ENCODE measurements around the gene GAL3ST3. TPM values are rescaled to one million over a fixed set of nuclear protein-coding genes. Genes with fewer than 3 reads are reported as not detected.
"Not testable (repeated sequence)": the region's sequence is repeated elsewhere in the genome, so short reads cannot be mapped to it uniquely, and the experiment has no call there.

GAL3ST3 gene, protein sequence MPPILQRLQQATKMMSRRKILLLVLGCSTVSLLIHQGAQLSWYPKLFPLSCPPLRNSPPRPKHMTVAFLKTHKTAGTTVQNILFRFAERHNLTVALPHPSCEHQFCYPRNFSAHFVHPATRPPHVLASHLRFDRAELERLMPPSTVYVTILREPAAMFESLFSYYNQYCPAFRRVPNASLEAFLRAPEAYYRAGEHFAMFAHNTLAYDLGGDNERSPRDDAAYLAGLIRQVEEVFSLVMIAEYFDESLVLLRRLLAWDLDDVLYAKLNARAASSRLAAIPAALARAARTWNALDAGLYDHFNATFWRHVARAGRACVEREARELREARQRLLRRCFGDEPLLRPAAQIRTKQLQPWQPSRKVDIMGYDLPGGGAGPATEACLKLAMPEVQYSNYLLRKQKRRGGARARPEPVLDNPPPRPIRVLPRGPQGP
- total RNA-seq (2012; rRNA removed): not detected in 2 replicates

DNA sequence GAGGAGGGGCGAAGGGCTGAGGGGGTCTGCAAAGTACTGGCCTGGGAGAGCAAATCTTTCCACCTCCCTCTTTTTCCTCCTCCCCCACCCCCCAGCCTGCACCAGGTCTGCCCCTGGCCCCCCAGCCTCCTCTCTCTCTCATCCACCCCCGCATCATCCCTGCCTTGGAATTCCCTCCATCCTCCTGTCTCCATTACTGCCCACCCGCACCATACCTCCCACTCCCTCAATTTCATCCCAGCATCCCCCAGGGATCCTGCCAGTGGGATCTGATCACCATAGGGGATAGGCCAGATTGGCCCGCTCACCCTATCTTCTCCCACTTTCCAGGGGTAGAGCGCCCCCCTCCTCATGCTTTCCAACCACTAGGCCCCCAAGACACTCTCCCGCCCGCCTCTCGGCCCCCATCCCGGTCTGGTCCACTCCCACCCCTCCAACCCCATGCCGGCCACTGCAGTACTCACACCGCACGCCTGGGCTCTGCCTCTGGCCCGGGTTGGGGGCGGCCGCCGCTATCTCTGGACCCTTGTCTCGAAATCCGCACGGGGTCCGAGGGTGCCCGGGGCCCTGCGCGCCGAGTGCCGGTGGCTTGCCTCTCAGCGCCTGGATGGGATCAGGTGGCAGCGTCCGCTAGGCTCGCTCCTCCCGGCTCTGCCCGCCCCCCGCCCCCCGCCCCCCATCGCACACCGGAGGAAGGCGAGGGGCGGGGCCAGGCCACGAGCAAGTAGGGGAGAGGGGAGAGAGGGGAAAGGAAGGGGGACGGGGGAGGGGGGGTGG is at the start of gene GAL3ST3:
Gene GAL3ST3 (minus strand): TSS at position 615 of the 777 bp plus-strand sequence. CDS start 3,746 bp downstream, outside the sequence.
- Histone ChIP-seq H3K9ac (ENCODE audit: low read depth, low read length) (no peak within 1 kb of the TSS), H3K4me3 (ENCODE audit: low read length) (no peak within 1 kb of the TSS), H3K36me3 (ENCODE audit: insufficient read depth, low read length) (no peaks in the 10 kb centered on the region), H3K9me3 (replicated peaks; ENCODE audit: low read length) (no peaks in the 10 kb centered on the region), H3K4me1 (ENCODE audit: control insufficient read depth, insufficient read depth, low read length) (peaks cover 28% of the 10 kb centered on the region), H3K4me2 (ENCODE audit: low read length) (no peak within 1 kb of the TSS), H3K27me3 (ENCODE audit: control insufficient read depth, insufficient read depth, low read length) (no peaks in the 10 kb centered on the region)

DNA sequence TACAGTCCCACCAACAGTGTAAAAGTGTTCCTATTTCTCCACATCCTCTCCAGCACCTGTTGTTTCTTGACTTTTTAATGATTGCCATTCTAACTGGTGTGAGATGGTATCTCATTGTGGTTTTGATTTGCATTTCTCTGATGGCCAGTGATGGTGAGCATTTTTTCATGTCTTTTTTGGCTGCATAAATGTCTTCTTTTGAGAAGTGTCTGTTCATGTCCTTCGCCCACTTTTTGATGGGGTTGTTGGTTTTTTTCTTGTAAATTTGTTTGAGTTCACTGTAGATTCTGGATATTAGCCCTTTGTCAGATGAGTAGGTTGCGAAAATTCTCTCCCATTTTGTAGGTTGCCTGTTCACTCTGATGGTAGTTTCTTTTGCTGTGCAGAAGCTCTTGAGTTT is 43.2 kb upstream of the GAL3ST3 start:
- H3K4me1 ChIP-seq (ENCODE audit: control insufficient read depth, insufficient read depth, low read length); H3K9ac ChIP-seq (ENCODE audit: low read depth, low read length); H3K9me3 ChIP-seq (replicated peaks; ENCODE audit: low read length); H3K4me3 ChIP-seq (ENCODE audit: low read length); H3K27me3 ChIP-seq (ENCODE audit: control insufficient read depth, insufficient read depth, low read length); H3K36me3 ChIP-seq (ENCODE audit: insufficient read depth, low read length); H3K4me2 ChIP-seq (ENCODE audit: low read length): not testable (repeated sequence)

DNA sequence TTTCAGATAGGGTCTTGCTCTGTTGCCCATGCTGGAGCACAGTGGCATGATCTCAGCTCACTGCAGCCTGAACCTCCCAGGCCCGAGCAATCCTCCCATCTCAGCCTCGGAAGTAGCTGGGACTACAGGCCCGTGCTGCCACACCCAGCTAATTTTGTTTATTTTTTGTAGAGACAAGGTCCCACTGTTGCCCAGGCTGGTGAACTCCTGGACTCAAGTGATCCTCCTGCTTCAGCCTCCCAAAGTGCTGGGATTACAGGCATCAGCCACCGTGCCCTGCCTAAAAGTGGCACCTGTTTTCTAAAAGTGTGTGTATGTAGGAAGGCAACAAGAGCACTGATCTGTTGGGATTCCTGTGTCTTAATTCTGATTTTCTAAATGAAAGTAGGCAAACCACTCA is 41.3 kb upstream of the GAL3ST3 start:
- H3K4me2 ChIP-seq (ENCODE audit: low read length): no peak overlapping the region
- no peaks in the 10 kb centered on the region for H3K36me3 ChIP-seq (ENCODE audit: insufficient read depth, low read length)
- no peaks in the 10 kb centered on the region for H3K4me1 ChIP-seq (ENCODE audit: control insufficient read depth, insufficient read depth, low read length)
- no peak overlapping the region for H3K4me3 ChIP-seq (ENCODE audit: low read length)
- no peaks in the 10 kb centered on the region for H3K27me3 ChIP-seq (ENCODE audit: control insufficient read depth, insufficient read depth, low read length)
- no peak overlapping the region for H3K9ac ChIP-seq (ENCODE audit: low read depth, low read length)
- no peaks in the 10 kb centered on the region for H3K9me3 ChIP-seq (replicated peaks; ENCODE audit: low read length)

DNA sequence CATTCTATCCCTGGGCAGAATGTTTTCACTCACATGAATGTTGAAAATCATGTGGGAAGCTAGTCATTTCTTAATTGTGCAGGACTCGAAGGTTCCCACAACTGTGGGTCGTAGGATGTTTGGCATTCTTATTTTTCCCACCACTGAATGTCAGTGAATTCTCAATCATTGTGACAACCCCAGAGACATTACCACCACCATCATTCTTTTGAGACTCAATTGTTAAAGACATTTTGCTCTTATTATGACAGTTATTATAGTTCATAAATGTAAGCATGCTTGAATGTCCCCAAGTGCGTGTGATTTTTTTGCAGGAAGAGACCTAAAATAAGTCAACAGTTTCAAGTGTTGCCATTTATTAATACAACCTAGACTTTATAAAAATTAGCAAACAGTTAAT is 40.1 kb upstream of the GAL3ST3 start:
- Histone ChIP-seq H3K9ac (ENCODE audit: low read depth, low read length) (no peak overlapping the region), H3K27me3 (ENCODE audit: control insufficient read depth, insufficient read depth, low read length) (no peaks in the 10 kb centered on the region), H3K36me3 (ENCODE audit: insufficient read depth, low read length) (no peaks in the 10 kb centered on the region), H3K4me3 (ENCODE audit: low read length) (no peak overlapping the region), H3K4me2 (ENCODE audit: low read length) (no peak overlapping the region), H3K4me1 (ENCODE audit: control insufficient read depth, insufficient read depth, low read length) (peaks cover 3% of the 10 kb centered on the region), H3K9me3 (replicated peaks; ENCODE audit: low read length) (no peaks in the 10 kb centered on the region)

DNA sequence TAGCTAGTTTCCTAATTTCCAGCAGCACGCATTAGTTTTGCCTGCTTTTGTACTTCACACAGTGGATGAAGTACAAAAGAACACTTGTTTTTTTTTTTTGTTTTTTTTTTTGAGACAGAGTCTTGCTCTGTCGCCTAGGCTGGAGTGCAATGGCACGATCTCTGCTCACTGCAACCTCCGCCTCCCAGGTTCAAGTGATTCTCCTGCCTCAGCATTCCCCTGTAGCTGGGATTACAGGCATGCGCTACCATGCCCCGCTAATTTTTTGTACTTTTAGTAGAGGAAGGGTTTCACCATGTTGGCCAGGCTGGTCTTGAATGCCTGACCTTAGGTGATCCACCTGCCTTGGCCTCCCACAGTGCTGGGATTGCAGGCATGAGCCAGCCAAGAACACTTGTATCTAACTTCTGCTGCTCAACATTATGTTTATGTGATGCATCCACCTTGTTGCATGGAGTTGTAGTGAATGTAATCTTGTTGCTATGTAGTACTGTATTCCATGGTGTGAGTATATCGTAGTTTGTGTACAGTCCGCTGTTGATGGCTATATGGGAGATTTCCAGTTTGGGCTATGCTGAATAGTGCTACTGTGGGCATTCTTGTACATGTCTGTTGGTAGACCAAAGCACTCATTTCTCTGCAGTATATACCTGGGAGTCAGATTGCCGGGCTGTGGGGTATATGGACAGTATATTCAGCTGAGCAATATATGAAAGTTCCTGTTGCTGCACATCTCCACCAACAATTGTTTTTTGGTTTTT is 38.4 kb upstream of the GAL3ST3 start:
- H3K4me1 ChIP-seq (ENCODE audit: control insufficient read depth, insufficient read depth, low read length): peaks cover 18% of the 10 kb centered on the region
- no peaks in the 10 kb centered on the region for H3K9me3 ChIP-seq (replicated peaks; ENCODE audit: low read length)
- H3K36me3 ChIP-seq (ENCODE audit: insufficient read depth, low read length): no peaks in the 10 kb centered on the region
- H3K4me3 ChIP-seq (ENCODE audit: low read length): no peak overlapping the region
- H3K27me3 ChIP-seq (ENCODE audit: control insufficient read depth, insufficient read depth, low read length): no peaks in the 10 kb centered on the region
- H3K9ac ChIP-seq (ENCODE audit: low read depth, low read length): no peak overlapping the region
- H3K4me2 ChIP-seq (ENCODE audit: low read length): no peak overlapping the region

DNA sequence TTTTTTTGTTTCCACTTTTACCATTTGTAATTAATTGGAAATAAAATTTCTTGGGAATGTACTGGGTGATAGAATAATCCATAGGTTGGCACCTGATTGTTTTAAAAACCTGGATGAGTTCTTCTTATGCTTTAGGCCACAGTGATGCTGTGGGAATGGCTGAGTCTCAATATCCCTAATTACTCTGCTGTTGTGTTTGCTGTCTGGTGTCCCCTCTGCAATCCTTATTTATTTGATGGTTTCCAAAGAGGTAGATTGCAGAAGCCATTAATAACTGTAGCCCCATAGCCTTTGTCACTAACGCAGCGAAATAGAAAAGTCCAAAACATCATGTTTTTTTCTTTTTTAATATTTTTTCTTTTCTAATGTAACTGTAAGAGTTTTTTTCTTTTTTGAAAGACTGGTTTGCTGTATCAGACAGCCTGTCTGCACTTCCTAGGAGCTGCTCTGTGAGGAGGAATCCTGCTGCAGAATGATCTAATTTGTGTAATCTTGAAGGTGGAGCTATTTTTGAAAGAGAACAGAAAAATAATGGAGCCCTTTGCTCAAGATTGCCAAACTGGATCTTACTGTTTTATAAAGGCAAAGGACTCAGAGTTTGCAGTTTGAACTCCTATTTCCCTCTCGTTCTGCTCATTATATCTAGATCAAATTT is 36.0 kb upstream of the GAL3ST3 start:
- H3K36me3 ChIP-seq (ENCODE audit: insufficient read depth, low read length): peaks cover 2% of the 10 kb centered on the region
- H3K9me3 ChIP-seq (replicated peaks; ENCODE audit: low read length): no peaks in the 10 kb centered on the region
- H3K9ac ChIP-seq (ENCODE audit: low read depth, low read length): no peak overlapping the region
- H3K27me3 ChIP-seq (ENCODE audit: control insufficient read depth, insufficient read depth, low read length): no peaks in the 10 kb centered on the region
- H3K4me1 ChIP-seq (ENCODE audit: control insufficient read depth, insufficient read depth, low read length): peaks cover 41% of the 10 kb centered on the region
- no peak overlapping the region for H3K4me2 ChIP-seq (ENCODE audit: low read length)
- H3K4me3 ChIP-seq (ENCODE audit: low read length): no peak overlapping the region

DNA sequence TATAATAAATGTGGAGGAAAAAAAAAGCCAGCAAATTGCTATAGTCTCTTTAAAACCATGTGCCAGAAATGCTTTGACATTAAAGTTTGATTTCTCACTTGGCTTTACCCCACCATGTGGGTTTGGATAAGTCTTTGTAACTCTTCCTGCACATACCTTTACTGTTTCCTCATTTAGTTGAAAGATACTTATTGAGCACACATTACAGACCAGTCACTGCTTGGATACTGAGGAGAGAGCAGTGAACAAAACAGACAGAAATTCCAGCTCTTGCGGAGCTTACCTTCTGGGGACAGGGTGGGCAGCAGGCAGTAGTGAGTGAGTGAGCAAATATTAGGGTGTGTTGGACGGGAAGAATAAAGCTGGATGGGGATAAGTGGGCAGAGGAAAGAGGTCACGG is 34.8 kb upstream of the GAL3ST3 start:
- Histone ChIP-seq H3K27me3 (ENCODE audit: control insufficient read depth, insufficient read depth, low read length) (no peaks in the 10 kb centered on the region), H3K9ac (ENCODE audit: low read depth, low read length) (no peak overlapping the region), H3K4me2 (ENCODE audit: low read length) (no peak overlapping the region), H3K9me3 (replicated peaks; ENCODE audit: low read length) (no peaks in the 10 kb centered on the region), H3K36me3 (ENCODE audit: insufficient read depth, low read length) (peaks cover 9% of the 10 kb centered on the region), H3K4me1 (ENCODE audit: control insufficient read depth, insufficient read depth, low read length) (peaks cover 41% of the 10 kb centered on the region), H3K4me3 (ENCODE audit: low read length) (no peak overlapping the region)

DNA sequence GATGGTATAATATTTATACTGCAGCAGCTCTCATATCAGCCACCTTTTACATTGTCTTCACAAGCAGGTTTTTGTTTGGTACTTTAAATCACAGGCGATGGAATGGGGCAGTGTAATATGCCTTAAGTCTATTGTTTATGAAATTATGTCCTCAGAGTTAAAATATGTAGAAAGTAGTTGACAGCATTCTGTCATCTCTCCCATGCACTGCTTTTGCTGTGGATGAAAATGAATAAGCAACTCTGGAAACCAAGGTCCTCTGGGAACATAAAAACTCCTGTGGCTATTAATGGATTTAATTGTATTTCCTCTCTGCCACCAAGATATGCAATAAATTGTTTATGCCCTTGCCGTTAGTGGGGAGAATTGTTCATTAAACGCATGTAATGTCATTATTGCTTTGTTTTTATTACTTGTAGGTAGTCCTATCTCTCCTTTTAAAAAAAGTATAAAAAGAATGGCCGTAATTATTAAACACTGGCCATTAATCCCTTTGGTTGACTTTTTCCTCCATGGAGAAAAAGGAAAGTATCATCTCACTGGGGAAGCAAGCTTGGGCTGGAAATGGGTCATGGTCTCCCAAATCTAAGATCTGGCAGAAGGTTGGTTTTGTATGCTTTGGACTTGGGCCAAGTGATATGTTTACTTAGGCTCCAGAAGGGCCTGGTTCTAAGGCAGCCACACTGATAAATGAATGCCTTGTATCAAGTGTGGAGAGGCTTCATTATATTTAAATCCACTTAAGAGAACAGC is 34.2 kb upstream of the GAL3ST3 start:
- no peak overlapping the region for H3K4me3 ChIP-seq (ENCODE audit: low read length)
- no peaks in the 10 kb centered on the region for H3K27me3 ChIP-seq (ENCODE audit: control insufficient read depth, insufficient read depth, low read length)
- H3K4me2 ChIP-seq (ENCODE audit: low read length): no peak overlapping the region
- H3K4me1 ChIP-seq (ENCODE audit: control insufficient read depth, insufficient read depth, low read length): peaks cover 41% of the 10 kb centered on the region
- H3K9me3 ChIP-seq (replicated peaks; ENCODE audit: low read length): no peaks in the 10 kb centered on the region
- H3K36me3 ChIP-seq (ENCODE audit: insufficient read depth, low read length): peaks cover 10% of the 10 kb centered on the region
- no peak overlapping the region for H3K9ac ChIP-seq (ENCODE audit: low read depth, low read length)

DNA sequence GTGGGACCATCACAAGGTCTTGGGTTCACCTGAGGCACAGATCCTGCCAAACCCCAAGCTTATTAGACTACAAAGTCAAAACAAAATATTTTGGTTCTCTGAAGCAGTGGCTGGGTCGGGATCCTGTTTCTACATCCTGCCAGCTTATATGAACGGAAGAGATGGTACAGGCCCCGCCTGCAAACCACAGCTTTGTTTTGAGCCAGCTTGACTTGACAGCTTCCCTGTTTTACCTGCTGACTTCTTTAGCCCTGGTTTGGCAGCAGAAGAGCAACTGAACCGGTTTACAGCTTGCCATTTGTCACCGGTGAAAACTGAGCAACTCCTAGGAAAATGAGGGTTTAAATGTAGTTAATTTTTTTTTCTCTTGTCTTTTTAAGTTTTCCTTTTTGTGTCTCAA is 32.5 kb upstream of the GAL3ST3 start:
- Histone ChIP-seq H3K4me3 (ENCODE audit: low read length) (no peak overlapping the region), H3K9me3 (replicated peaks; ENCODE audit: low read length) (no peaks in the 10 kb centered on the region), H3K36me3 (ENCODE audit: insufficient read depth, low read length) (peaks cover 15% of the 10 kb centered on the region), H3K4me1 (ENCODE audit: control insufficient read depth, insufficient read depth, low read length) (peaks cover 46% of the 10 kb centered on the region), H3K9ac (ENCODE audit: low read depth, low read length) (peak overlapping the region; percentile 1), H3K27me3 (ENCODE audit: control insufficient read depth, insufficient read depth, low read length) (no peaks in the 10 kb centered on the region), H3K4me2 (ENCODE audit: low read length) (peak overlapping the region; percentile 40)

DNA sequence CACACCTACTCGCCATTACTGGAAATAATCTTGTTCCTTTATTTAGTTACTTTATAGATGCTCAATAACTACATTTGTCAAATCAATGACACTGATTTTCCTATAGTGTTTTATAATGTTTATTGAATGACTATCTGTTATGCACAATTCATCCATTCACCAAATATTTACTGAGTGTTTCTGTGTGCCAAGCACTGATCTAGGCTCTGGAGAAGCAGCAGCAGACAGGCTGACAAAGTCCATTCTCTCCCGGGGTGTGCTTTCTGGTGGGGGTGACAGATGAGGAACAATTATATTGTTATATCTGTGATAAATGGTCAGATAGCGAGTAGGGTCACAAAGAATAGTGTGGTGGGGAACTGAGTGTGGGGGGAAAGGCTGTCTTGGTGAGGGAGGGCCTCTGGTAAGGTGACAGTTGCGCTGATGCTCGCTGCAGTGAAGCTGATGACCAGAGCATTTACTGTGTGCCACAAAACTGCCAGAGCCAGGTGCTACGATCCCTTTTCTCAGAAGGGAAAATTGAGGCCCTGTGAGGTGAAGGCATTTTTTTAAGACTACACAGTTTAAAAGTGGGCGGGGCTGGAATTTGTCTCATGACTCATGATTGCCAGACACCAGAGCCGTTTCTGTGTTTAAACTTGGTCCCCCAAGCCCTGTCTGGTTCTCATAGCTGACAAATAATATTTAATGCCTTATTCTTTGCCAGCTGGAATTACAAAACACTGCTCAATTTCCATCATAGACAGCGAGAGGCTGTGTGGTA is 31.3 kb upstream of the GAL3ST3 start:
- Histone ChIP-seq H3K36me3 (ENCODE audit: insufficient read depth, low read length) (peaks cover 15% of the 10 kb centered on the region), H3K4me3 (ENCODE audit: low read length) (no peak overlapping the region), H3K9me3 (replicated peaks; ENCODE audit: low read length) (no peaks in the 10 kb centered on the region), H3K9ac (ENCODE audit: low read depth, low read length) (peak overlapping the region; percentile 58), H3K4me1 (ENCODE audit: control insufficient read depth, insufficient read depth, low read length) (peaks cover 47% of the 10 kb centered on the region), H3K27me3 (ENCODE audit: control insufficient read depth, insufficient read depth, low read length) (no peaks in the 10 kb centered on the region), H3K4me2 (ENCODE audit: low read length) (peak overlapping the region; percentile 57)

Data from skeletal muscle satellite cell (primary cell).